ENCODE data around the gene ANKRD2.
A peak's percentile ranks its signal among the peaks of the same experiment; 100 is the strongest.

ANKRD2 gene

DNA sequence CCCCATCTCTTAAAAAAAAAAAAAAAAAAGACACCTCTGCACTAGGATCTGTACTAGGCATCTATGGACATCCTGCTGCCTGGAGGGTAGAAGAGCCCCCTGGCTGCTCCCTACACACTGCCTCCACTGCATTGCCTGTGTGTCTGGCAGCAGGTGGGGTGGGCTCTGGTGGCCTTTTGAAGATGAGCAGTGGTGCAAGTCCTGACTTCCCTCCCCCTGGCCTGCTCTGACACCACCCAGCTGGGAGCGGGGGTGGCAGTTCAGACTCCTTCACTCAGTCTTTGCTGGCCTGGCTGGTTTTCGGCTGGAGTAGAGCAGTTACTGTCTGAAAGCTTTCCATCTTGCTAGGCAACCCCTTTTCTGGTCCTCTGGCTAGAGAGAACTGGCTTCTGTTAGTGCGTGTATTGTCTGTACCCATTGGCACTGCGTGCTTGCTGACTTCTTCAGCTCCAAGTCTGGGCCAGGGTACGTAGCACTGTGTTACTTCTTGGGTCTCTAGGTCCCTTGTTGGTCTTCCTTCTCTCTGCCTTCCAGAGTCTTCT is 34.6 kb downstream of the ANKRD2 start:
- H3K27me3 ChIP-seq (ENCODE audit: low read depth): no peaks in the 10 kb centered on the region
- H3K4me1 ChIP-seq: 0 out of 2 replicates have a peak, but pooled peaks cover 2% of the 10 kb centered on the region
- in situ Hi-C loops (cut with MboI; ENCODE audit: low sequenced_read_pairs): no loop called here
- H3K4me3 ChIP-seq: no peak overlapping the region
- no peak for DNase-seq (ENCODE audit: low spot score in 2 of 2)
- H3K9me3 ChIP-seq: no peaks in the 10 kb centered on the region
- no peaks in the 10 kb centered on the region for H3K36me3 ChIP-seq (replicated peaks)

DNA sequence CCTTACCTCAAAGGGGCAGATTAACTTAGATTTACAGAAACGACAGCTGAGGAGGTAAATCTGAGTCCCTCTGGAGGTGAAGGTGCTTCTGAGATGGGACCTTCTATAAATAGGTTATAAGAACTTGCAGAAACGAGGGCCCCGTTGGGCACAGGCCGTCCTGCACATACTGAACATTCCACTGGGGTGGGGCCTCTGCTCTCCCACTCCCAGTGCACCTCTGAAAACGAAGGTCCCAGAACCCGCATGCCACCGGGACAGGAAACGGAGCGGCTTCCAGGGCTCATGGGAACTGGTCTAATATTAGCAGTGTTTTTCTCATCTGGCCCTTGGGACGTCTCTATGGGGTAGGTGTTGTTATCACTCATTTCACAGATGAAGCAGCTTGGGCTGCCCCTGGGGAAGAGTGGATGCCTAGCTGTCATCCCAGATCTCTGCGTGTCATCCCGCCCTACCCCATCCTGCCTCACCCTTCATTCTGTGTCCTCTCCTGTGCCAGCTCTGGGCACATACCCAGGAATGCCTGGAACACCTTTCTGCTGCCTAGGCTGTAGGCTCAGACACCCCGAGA is 36.5 kb downstream of the ANKRD2 start:
- Histone ChIP-seq H3K9me3 (no peaks in the 10 kb centered on the region), H3K36me3 (replicated peaks) (no peaks in the 10 kb centered on the region), H3K27me3 (ENCODE audit: low read depth) (no peaks in the 10 kb centered on the region), H3K4me1 (0 out of 2 replicates have a peak, but pooled peaks cover 3% of the 10 kb centered on the region), H3K4me3 (no peak overlapping the region)
- in situ Hi-C loops (cut with MboI; ENCODE audit: low sequenced_read_pairs): no loop called here
- no peak for DNase-seq (ENCODE audit: low spot score in 2 of 2)

DNA sequence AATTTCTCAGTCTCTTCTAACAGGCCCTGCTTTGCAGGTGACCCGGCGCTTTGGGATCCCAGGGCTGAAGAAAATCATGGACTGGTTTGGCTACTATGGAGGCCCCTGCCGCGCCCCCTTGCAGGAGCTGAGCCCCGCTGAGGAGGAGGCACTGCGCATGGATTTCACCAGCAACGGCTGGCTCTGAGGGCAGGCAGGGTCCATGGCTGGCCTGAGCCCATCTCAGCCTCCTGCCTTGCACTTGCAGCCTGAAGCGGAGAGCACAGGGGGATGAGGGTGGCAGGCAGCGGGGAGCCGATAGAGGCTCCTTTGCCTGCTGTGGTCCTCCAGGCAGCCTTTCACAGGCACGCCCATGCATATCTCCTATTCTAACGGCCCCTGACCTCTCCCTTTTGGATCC is 38.9 kb downstream of the ANKRD2 start:
- Histone ChIP-seq H3K9me3 (no peaks in the 10 kb centered on the region), H3K4me3 (no peak overlapping the region), H3K27me3 (ENCODE audit: low read depth) (no peaks in the 10 kb centered on the region), H3K4me1 (0 out of 2 replicates have a peak, but pooled peaks cover 3% of the 10 kb centered on the region), H3K36me3 (replicated peaks) (no peaks in the 10 kb centered on the region)
- in situ Hi-C loops (cut with MboI; ENCODE audit: low sequenced_read_pairs): loop anchor here (5.0 kb wide), 1 partner anchor 149 kb away; no protein-coding TSS in a partner anchor
- DNase-seq (ENCODE audit: low spot score in 2 of 2): no peak

DNA sequence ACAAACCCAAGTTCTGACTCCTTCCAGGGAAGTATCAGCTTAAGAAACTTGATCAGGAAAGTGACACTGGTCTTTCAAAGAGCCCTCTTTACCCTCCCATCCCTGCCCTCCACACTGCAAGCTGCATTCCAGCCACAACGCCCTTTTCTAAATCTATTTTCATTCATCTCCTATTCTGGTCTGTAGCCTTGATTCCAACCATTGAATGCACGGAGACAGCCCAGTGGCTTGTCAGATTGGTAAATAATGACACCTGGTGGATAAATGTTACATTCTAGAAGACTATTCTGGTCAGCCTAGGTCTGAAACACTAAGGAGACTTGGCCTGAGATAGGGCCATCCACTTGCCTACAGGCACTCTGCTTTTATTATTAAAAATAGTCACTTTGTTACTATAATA is 39.8 kb downstream of the ANKRD2 start:
- peak; percentile 56 to 60 for DNase-seq (ENCODE audit: low spot score in 2 of 2)
- Histone ChIP-seq H3K4me3 (no peak overlapping the region), H3K4me1 (0 out of 2 replicates have a peak, but pooled peaks cover 3% of the 10 kb centered on the region), H3K27me3 (ENCODE audit: low read depth) (no peaks in the 10 kb centered on the region), H3K36me3 (replicated peaks) (no peaks in the 10 kb centered on the region), H3K9me3 (no peaks in the 10 kb centered on the region)
- in situ Hi-C loops (cut with MboI; ENCODE audit: low sequenced_read_pairs): loop anchor here (5.0 kb wide), 1 partner anchor 150 kb away; no protein-coding TSS in a partner anchor

DNA sequence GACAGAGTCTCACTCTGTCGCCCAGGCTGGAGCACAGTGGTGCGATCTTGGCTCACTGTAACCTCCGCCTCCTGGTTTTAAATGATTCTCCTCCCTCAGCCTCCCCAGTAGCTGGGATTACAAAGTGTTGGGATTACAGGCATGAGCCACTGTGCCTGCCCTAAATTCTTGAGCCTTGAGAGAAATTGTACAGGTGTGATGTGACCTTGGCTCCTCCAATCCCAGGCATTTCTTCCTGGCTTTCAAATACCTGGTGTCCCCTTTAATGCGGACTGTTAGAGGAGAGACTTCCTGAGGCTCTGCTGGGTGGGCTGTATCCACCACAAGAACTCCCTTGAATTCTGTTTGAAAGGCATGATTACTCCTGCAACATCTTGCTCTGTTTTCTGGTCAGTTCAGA is 45.7 kb downstream of the ANKRD2 start:
- in situ Hi-C loops (cut with MboI; ENCODE audit: low sequenced_read_pairs): no loop called here
- Histone ChIP-seq H3K27me3 (ENCODE audit: low read depth) (no peaks in the 10 kb centered on the region), H3K9me3 (no peaks in the 10 kb centered on the region), H3K36me3 (replicated peaks) (no peaks in the 10 kb centered on the region), H3K4me1 (no peaks in the 10 kb centered on the region), H3K4me3 (no peak overlapping the region)
- no peak for DNase-seq (ENCODE audit: low spot score in 2 of 2)

DNA sequence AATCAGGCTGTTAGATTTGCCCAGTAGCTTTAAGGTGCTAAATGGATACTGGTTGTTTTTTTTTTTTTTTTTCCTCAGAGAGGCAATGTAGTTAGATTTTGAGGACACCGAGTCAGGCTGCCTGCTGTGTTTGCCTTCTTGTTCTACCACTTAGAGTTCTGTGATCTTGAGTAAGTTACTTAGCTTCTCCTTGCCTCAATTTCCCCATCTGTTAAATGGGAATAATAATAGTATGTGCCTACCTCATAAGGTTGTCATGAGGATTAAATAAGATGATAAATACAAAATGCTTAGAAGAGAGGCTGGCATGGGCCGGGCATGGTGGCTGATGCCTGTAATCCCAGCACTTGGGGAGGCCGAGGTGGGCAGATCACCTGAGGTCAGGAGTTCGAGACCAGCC is 46.2 kb downstream of the ANKRD2 start:
- no peak for DNase-seq (ENCODE audit: low spot score in 2 of 2)
- Histone ChIP-seq H3K27me3 (ENCODE audit: low read depth) (no peaks in the 10 kb centered on the region), H3K36me3 (replicated peaks) (no peaks in the 10 kb centered on the region), H3K4me3 (no peak overlapping the region), H3K4me1 (no peaks in the 10 kb centered on the region), H3K9me3 (no peaks in the 10 kb centered on the region)
- in situ Hi-C loops (cut with MboI; ENCODE audit: low sequenced_read_pairs): no loop called here

DNA sequence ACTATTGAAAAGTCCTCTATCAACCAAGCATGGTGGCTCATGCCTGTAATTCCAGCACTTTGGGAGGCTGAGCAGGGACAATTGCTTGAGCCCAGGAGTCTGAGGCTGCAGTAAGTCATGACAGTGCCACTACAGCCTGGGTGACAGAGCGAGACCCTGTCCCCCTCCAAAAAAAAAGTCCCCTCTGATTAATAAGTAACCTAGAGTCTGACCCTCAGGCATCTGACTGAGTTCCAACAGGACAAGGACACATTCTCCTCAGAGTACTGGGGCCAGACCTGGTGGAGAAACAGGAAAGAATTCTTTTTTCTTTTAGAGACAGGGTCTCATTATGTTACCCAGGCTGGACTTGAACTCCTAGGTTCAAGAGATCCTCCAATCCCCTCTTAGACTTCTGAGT is 50.7 kb downstream of the ANKRD2 start:
- in situ Hi-C loops (cut with MboI; ENCODE audit: low sequenced_read_pairs): no loop called here
- no peaks in the 10 kb centered on the region for H3K9me3 ChIP-seq

DNA sequence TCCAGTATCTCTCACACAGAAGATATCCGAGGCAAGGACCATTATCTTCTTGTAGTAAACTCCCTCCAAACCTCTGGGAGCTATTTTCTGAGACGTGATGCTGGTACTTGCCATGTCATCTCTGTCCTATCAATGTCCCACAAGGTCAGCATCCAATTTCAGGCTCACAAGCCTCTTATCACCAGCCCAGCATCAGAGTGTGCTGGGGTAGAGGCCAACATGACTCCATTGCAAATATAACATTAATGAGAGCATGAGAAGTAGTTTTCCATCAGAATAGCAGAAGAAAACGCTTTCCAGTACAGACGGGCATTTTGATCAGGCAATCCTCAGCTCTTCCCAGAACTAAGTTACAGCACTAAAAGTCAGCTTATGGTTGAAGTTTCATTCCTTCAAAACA is 55.2 kb downstream of the ANKRD2 start:
- DNase-seq (ENCODE audit: low spot score in 2 of 2): no peak
- in situ Hi-C loops (cut with MboI; ENCODE audit: low sequenced_read_pairs): no loop called here
- Histone ChIP-seq H3K9me3 (no peaks in the 10 kb centered on the region), H3K27me3 (ENCODE audit: low read depth) (no peaks in the 10 kb centered on the region), H3K4me3 (no peak overlapping the region), H3K4me1 (no peaks in the 10 kb centered on the region), H3K36me3 (replicated peaks) (no peaks in the 10 kb centered on the region)

More for the DNA sequence above, 50.7 kb downstream of the ANKRD2 start:
- H3K27me3 ChIP-seq (ENCODE audit: low read depth): no peaks in the 10 kb centered on the region
- H3K36me3 ChIP-seq (replicated peaks): no peaks in the 10 kb centered on the region
- no peaks in the 10 kb centered on the region for H3K4me1 ChIP-seq
- DNase-seq (ENCODE audit: low spot score in 2 of 2): no peak
- H3K4me3 ChIP-seq: no peak overlapping the region

DNA sequence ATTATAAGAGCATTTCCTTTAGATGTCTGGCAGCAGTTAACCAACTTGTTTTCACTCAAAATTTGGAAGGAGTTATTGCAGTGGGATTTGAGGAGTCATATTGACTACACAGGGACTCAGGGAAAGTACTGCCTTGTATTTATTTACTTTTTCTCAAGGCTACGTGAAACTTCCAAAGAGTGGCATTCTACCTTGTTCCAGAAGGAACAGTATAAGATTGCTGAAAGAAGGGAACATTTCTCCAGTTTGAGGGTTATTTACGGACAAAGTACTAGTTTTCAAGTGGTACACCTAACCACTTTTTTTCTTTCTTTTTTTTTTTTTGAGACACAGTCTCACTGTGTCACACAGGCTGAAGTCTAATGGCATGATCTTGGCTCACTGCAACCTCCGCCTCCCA is 55.6 kb downstream of the ANKRD2 start:
- H3K36me3 ChIP-seq (replicated peaks): no peaks in the 10 kb centered on the region

DNA sequence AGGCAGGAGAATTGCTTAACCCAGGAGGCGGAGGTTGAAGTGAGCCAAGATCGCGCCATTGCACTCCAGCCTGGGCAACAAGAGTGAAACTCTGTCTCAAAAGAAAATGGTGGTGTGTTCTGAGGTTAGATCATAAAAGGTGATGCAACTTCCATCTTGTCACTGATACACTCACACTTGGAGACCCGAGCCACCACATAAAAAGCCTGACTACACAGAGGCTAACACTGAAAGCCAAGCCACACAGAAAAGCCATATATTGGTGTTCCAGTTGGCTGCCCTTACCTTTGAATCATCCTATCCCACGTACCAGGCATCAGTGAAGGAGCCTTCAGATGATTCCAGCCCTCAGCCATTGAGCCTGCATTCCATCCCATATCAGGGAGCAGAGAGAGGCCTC is 56.7 kb downstream of the ANKRD2 start:
- Histone ChIP-seq H3K9me3 (no peaks in the 10 kb centered on the region), H3K4me3 (no peak overlapping the region), H3K27me3 (ENCODE audit: low read depth) (no peaks in the 10 kb centered on the region), H3K4me1 (no peaks in the 10 kb centered on the region), H3K36me3 (replicated peaks) (no peaks in the 10 kb centered on the region)
- no peak for DNase-seq (ENCODE audit: low spot score in 2 of 2)
- in situ Hi-C loops (cut with MboI; ENCODE audit: low sequenced_read_pairs): no loop called here

More for the DNA sequence above, 55.6 kb downstream of the ANKRD2 start:
- no peaks in the 10 kb centered on the region for H3K4me1 ChIP-seq
- no peaks in the 10 kb centered on the region for H3K27me3 ChIP-seq (ENCODE audit: low read depth)
- no peak for DNase-seq (ENCODE audit: low spot score in 2 of 2)
- no peaks in the 10 kb centered on the region for H3K9me3 ChIP-seq
- H3K4me3 ChIP-seq: no peak overlapping the region
- in situ Hi-C loops (cut with MboI; ENCODE audit: low sequenced_read_pairs): no loop called here

DNA sequence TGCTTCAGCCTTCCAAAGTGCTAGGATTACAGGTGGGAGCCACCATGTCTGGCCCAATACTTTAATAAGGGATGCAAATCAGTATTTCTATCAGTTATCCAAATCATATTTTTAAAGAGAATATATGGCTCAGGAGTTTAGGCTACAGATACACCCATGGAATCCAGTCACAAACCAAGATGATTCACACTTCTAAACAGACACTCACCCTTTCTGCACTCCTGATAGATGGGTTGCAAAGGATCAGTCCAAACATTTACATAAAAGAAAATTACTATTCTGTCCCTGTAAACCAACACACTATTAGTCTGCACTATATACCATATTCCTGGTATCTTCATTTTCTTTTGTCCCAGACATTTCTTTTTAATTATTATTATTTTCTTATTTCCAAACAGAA is 58.5 kb downstream of the ANKRD2 start:
- no peak overlapping the region for H3K4me3 ChIP-seq
- no peaks in the 10 kb centered on the region for H3K27me3 ChIP-seq (ENCODE audit: low read depth)
- H3K36me3 ChIP-seq (replicated peaks): no peaks in the 10 kb centered on the region
- no peaks in the 10 kb centered on the region for H3K4me1 ChIP-seq
- no peaks in the 10 kb centered on the region for H3K9me3 ChIP-seq
- DNase-seq (ENCODE audit: low spot score in 2 of 2): no peak
- in situ Hi-C loops (cut with MboI; ENCODE audit: low sequenced_read_pairs): no loop called here

DNA sequence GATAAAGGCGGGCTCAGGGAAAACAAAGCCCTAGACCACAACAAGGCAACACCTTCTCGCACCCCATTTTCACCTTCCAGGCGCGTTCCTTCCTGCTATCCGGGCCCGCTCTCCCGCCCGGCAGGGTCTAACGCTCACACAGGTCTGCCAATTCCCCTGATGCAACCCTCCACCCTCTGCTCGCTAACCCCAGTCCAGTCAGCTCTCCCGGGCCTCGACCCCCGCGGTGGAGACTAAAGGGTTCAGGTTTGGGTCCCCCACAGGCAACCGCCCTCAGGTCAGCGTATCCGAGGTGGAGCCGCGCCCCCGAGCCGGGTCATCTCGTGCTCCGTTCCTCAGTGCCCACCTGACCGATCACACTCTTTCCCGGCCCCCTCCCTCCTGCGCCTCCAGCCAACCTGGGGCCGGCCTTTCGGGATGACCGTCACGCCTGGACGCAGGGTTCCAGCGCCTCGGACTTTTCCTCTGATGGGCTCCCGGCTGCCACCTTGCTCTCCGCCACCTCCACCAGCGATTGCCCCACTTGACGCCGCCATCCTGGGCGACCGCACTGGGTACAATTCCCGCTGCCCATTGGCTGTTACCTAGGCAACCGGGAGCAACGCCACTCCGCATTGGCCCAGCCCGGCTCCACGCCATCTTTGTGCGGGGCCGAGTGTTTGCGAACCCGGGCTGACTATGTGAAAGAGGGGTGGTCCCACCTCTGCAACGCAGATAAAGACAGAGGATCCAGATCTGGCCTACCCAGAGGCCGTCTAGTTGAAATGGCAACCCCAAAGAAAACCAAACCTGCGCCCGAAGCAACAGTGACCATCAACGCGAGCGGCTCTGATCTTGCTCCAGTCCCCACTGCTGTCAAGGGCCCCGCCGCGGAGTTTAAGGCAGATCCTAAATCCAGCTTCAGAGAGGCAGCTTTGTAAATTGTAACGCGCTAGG is 60.6 kb downstream of the ANKRD2 start, which contains the start of gene MORN4:
MORN4 (minus strand) TSS at position 552 of the 936 bp plus-strand sequence. CDS start 13,847 bp downstream, outside the sequence.
- in situ Hi-C loops (cut with MboI; ENCODE audit: low sequenced_read_pairs): no loop called here
- no peak within 1 kb of the TSS for H3K4me3 ChIP-seq
- H3K36me3 ChIP-seq (replicated peaks): no peaks in the 10 kb centered on the region
- H3K27me3 ChIP-seq (ENCODE audit: low read depth): no peaks in the 10 kb centered on the region
- no peaks in the 10 kb centered on the region for H3K9me3 ChIP-seq
- H3K4me1 ChIP-seq: no peaks in the 10 kb centered on the region
- DNase-seq (ENCODE audit: low spot score in 2 of 2): no peak

Measured in HAP-1 (cell line).